Activated naive CD8-positive, alpha-beta T cell treated with anti-CD3 and anti-CD28 coated beads, Interleukin-2, amount 50 U/mL, for 16 hours (primary cell): ENCODE results near the gene HK3.

Experiments
- DNase-seq: peaks from one replicate; pipeline ENCODE4 v3.0.0-alpha.2; 2020; ENCODE audit warnings: low read depth, low spot score

Gene HK3, protein sequence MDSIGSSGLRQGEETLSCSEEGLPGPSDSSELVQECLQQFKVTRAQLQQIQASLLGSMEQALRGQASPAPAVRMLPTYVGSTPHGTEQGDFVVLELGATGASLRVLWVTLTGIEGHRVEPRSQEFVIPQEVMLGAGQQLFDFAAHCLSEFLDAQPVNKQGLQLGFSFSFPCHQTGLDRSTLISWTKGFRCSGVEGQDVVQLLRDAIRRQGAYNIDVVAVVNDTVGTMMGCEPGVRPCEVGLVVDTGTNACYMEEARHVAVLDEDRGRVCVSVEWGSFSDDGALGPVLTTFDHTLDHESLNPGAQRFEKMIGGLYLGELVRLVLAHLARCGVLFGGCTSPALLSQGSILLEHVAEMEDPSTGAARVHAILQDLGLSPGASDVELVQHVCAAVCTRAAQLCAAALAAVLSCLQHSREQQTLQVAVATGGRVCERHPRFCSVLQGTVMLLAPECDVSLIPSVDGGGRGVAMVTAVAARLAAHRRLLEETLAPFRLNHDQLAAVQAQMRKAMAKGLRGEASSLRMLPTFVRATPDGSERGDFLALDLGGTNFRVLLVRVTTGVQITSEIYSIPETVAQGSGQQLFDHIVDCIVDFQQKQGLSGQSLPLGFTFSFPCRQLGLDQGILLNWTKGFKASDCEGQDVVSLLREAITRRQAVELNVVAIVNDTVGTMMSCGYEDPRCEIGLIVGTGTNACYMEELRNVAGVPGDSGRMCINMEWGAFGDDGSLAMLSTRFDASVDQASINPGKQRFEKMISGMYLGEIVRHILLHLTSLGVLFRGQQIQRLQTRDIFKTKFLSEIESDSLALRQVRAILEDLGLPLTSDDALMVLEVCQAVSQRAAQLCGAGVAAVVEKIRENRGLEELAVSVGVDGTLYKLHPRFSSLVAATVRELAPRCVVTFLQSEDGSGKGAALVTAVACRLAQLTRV

GRCh38 chr5:176899296-176899891, at the start of gene HK3:
HK3 (minus strand) TSS chr5:176899346; CDS start chr5:176896159, 3,187 bp downstream.
- DNase-seq = no peak

- no peak for DNase-seq
These were observed 49.3 kb upstream of the HK3 start for GRCh38 chr5:176948458-176948857.

DNA sequence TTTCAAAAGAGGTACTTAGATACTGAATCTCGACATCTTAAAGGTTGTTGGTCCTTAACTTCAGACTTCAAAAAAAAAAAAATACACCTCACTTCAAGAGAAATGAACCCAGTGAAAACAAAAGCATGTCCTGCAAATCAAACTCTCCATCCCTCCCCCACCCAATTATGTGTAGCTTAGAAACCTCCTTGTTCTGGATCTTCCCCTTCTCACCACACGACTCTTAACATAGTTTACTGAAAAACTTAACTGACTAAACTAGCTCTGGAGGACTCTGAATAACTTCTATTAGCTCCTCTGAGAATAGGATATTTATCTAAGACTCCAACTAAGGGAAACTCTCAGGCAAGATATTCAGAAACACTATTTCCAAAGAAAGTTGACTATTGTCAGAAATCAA, 48.7 kb upstream of the HK3 start:
- DNase-seq = no peak

DNA sequence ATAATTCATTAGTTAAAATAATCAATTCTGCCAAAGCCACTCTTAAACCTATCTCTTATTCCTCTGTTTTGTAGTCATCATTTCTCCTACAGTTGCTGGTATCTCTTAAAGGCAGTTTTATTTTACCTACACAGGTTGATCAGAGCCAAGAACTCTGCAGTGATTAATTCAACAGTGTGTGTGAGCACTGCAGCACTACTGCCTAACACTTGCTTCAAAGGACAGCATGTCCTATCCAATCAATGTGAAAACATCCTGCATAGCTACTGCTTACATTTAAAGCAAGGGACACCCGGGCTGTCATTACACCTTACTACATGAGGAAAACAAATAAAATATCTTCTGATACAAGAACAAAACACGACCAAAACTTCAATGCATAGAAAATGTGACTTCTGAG, 45.1 kb upstream of the HK3 start:
- DNase-seq = no peak

GRCh38 chr5:176943816-176944215, 44.7 kb upstream of the HK3 start:
- DNase-seq = no peak

- DNase-seq = no peak
These were observed 42.8 kb upstream of the HK3 start for GRCh38 chr5:176941951-176942350.

DNA sequence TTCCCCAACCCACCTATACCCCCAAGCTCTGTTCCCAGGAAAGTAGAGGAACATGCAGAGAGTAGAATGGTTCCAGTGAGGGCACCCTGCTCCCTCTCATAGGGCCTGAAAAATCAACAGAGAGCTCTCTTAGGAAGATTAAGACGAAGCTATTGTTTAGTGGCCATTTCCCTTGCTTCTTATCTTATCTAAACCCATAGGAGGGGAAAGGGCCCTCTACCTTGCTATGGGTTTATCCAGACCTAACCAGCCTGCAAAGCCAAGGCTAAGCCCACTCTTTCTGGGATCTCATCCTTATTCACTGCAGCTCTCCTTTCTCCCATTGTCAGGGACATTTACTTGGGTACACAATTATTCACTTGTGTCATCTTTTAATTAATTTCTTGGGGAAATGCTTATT, 39.3 kb upstream of the HK3 start:
- DNase-seq = no peak

DNA sequence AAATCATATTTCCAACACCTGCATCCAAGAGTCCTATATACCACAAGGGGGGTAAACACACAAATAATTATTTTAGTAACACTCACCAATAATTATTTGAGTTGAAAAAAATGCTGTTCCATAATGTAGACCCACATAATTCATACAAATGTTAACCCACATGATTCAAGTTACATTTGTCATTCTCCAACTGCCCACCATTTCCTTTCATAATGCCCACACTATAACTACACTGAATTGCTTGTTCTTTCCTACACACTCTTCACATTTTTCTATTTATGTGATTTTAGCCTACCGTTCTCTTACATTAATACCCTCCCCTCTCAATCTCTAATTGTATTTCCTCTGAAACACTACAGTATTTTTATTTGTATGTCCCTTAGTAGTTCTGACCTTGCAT, 35.9 kb upstream of the HK3 start:
- DNase-seq = no peak

GRCh38 chr5:176934309-176934930, 35.3 kb upstream of the HK3 start:
- DNase-seq = no peak

GRCh38 chr5:176929654-176930053, 30.5 kb upstream of the HK3 start:
- DNase-seq = no peak

- no peak for DNase-seq
These were observed 28.4 kb upstream of the HK3 start for GRCh38 chr5:176927562-176927961.

GRCh38 chr5:176922817-176923216, 23.7 kb upstream of the HK3 start:
- DNase-seq = no peak

DNA sequence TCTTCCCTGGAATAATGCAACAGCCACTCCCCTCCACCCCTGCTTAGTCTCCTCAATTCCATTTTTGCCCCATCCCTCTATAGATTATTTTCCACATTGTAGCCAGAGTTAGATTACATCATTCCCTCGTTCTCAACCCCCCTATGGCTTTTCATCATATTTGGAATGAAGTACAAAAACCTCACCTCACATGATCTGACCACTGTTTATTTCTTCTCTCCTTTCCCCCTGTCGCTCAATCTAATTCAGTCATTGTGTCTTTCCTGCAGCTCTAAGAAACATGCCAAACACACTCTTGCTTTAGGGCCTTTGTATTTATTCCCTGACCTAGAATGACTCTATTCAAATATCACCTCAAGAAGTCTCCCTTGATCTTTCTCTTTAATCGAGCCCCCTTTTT, 22.6 kb upstream of the HK3 start:
- no peak for DNase-seq

GRCh38 chr5:176918613-176919012, 19.5 kb upstream of the HK3 start:
- no peak for DNase-seq

DNA sequence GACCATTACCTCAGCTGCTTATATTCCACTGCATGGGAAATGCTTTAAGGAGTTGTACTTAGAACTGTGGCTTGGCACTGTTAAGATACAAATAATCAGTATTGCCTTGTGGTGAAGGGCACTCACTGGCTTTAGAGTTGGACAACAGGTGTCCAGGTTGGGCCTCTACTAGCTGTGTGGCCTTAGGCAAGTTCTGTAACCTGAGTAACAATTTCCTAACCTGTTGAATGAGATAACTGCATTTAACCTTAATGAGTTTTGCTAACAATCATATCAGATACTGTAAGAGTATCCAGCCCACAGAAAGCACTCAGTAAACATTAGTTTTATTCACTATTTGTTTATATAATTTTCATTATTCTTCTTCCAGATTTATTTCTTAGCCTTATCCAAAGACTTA, 17.2 kb upstream of the HK3 start:
- no peak for DNase-seq

DNA sequence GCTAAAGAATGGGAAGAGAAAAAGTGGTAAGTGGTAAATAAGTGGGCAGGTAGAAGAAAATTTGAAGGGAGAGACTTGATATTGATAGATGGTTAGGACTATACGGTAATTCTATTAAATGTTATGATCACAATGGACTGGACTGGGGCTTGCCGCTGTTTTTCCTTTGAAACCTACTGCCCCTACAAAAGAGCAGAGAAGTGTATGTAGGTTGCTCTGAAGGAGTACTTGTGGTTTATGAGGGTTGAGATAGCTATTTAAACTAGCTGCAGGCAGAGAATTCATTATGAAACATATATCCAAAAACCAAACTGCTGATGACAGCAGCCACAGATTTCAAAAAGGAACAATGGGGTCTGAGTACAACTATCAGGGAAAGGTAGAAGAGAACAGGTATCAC, 16.8 kb upstream of the HK3 start:
- DNase-seq = no peak

- DNase-seq = no peak
These were observed 13.0 kb upstream of the HK3 start for GRCh38 chr5:176912115-176912514.

DNA sequence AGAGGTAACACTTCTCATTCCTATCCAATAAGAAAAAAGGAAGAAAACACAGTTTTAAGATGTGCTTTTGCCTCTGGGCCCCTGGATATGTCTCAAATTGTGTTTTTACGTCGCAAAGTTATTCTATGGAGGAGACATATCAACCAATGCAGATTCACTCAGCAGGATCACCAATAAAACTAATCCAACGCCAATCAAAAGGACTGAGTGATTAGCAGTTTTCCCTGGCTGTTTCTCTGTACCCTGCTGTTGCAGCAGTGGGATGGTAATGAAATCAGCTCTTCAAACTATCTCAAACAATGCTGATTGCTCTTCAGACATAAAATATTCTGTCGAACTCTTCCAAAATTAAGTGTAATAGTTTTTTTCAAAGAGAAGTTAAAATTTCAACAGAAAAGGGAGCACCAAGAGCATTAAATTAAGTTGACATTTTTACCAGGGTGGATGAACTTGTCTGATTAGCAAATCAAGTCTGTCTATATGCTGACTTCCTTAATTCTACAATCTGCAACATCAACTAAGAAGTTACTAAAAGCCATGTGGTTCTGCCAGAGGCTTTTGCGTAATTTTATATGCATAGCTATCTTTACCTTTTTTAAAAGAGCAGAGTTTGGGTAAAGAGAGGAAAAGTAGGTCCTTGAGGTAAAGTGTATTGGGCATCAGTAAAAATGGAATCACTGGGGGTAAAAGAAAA, 9.7 kb upstream of the HK3 start:
- DNase-seq = no peak

GRCh38 chr5:176906796-176907195, 7.7 kb upstream of the HK3 start:
- DNase-seq = no peak

DNA sequence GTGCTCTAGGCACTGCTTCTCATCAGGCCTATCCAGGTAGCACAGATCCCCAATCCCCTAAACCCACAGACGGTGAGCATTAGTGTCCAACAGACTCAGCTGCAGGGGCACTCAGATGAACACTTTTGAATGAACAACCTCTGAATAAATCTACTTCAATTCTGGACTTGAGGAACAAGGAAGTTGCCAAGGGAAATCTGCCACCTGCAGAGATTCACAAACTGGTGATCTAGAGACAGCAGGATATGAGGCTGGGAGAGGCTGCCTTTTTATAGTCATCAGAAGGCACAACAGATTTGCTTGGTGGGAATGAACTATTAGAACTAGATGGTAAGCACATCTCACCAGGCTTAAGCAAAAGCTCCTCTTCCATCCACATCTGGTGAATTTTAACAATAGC, 7.0 kb upstream of the HK3 start:
- no peak for DNase-seq

- DNase-seq = no peak
These were observed 5.1 kb upstream of the HK3 start for GRCh38 chr5:176904276-176904675.
